C4-2B (cell line): ENCODE results near the gene PRDM9.

Source experiments
- ZFX ChIP-seq: fragments of 450-650 bp; IDR thresholded peaks from 2 replicates; pipeline ENCODE4 v1.6.1; 2017
- TF ChIP-seq, protein P1 (sequence below): fragments of 450-650 bp; conservative IDR thresholded peaks from 2 replicates; pipeline ENCODE4 v1.5.1; 2017; ENCODE audit warnings: mild to moderate bottlenecking

DNA sequence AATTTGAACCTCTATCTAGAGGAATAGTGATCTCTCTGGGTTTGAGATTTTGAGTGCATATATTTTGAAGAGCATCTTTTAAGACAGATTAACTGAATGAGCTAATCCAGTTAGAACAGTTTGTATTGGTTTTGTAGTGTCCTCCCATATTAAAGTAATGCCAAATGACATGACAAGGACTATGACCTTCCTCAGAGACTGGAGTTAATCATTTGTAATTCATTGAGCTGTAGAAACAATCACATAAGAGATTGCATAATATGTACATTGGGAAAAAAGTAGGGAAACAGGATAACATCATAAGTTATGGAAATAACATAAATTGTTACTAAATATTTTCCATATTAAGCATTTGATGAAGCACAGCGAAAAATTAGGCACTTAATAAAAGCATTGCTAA is 45.8 kb upstream of the PRDM9 start:
- TF ChIP-seq, protein P1, sequence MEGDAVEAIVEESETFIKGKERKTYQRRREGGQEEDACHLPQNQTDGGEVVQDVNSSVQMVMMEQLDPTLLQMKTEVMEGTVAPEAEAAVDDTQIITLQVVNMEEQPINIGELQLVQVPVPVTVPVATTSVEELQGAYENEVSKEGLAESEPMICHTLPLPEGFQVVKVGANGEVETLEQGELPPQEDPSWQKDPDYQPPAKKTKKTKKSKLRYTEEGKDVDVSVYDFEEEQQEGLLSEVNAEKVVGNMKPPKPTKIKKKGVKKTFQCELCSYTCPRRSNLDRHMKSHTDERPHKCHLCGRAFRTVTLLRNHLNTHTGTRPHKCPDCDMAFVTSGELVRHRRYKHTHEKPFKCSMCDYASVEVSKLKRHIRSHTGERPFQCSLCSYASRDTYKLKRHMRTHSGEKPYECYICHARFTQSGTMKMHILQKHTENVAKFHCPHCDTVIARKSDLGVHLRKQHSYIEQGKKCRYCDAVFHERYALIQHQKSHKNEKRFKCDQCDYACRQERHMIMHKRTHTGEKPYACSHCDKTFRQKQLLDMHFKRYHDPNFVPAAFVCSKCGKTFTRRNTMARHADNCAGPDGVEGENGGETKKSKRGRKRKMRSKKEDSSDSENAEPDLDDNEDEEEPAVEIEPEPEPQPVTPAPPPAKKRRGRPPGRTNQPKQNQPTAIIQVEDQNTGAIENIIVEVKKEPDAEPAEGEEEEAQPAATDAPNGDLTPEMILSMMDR, result no peak
- TF ChIP-seq ZFX, result no peak
